HepG2 (cell line): ENCODE results near the gene LMNA. TPM values are rescaled to one million over a fixed set of nuclear protein-coding genes. Genes with fewer than 3 reads are reported as not detected.
A peak's percentile ranks its signal among the peaks of the same experiment; 100 is the strongest.

Experiments used
- BRCA1 ChIP-seq: sonication (generic); formaldehyde crosslinking; IDR thresholded peaks from 2 replicates; pipeline ENCODE4 v1.4.0; 2020; ENCODE audit warnings: missing genetic modification reagents
- KDM6A ChIP-seq: IDR thresholded peaks from 2 replicates; pipeline ENCODE4 v1.6.1; 2016; ENCODE audit warnings: low read depth
- MXI1 ChIP-seq: IDR thresholded peaks from 3 replicates; pipeline ENCODE4 v1.6.1; 2012; ENCODE audit warnings: low read depth, low read length, inconsistent platforms, borderline replicate concordance
- MYC ChIP-seq: sonication (generic); formaldehyde crosslinking; IDR thresholded peaks from 2 replicates; pipeline ENCODE4 v1.9.0; 2021; ENCODE audit warnings: missing genetic modification reagents, borderline replicate concordance
- NFE2L2 ChIP-seq: fragments of 150-350 bp; IDR thresholded peaks from 2 replicates; pipeline ENCODE4 v1.6.1; 2014; ENCODE audit warnings: low read length
- NR1H2 ChIP-seq: sonication (generic); formaldehyde crosslinking; IDR thresholded peaks from 2 replicates; pipeline ENCODE4 v1.8.1; 2022; ENCODE audit warnings: low read depth, missing genetic modification reagents, borderline replicate concordance
- PHB2 ChIP-seq: fragments of 450-650 bp; IDR thresholded peaks from 2 replicates; pipeline ENCODE4 v1.6.1; 2018; ENCODE audit not compliant: partially characterized antibody
- RFX5 ChIP-seq: IDR thresholded peaks from 2 replicates; pipeline ENCODE4 v1.6.1; 2011; ENCODE audit warnings: low read depth, low read length, improper control_type of control experiment
- SMYD3 ChIP-seq: sonication (generic); formaldehyde crosslinking; IDR thresholded peaks from 2 replicates; pipeline ENCODE4 v1.8.1; 2023; ENCODE audit warnings: mild to moderate bottlenecking, missing genetic modification reagents
- TFDP1 ChIP-seq: IDR thresholded peaks from 2 replicates; pipeline ENCODE4 v1.6.1; 2016; ENCODE audit warnings: missing compliant biosample characterization, missing genetic modification reagents, borderline replicate concordance
- ZBTB7A ChIP-seq: sonication (generic); formaldehyde crosslinking; IDR thresholded peaks from 2 replicates; pipeline ENCODE4 v1.8.0; 2022; ENCODE audit warnings: mild to moderate bottlenecking, missing genetic modification reagents
- ZMAT3 ChIP-seq: sonication (generic); formaldehyde crosslinking; conservative IDR thresholded peaks from 2 replicates; pipeline ENCODE4 v1.7.0; 2021; ENCODE audit warnings: missing genetic modification reagents
- ZNF121 ChIP-seq: sonication (generic); formaldehyde crosslinking; IDR thresholded peaks from 2 replicates; pipeline ENCODE4 v1.5.0; 2020; ENCODE audit warnings: mild to moderate bottlenecking, missing genetic modification reagents
- ZNF280B ChIP-seq: sonication (generic); formaldehyde crosslinking; IDR thresholded peaks from 2 replicates; pipeline ENCODE4 v1.5.0; 2020; ENCODE audit warnings: missing genetic modification reagents, mild to moderate bottlenecking, borderline replicate concordance
- ZNF33B ChIP-seq: sonication (generic); formaldehyde crosslinking; IDR thresholded peaks from 2 replicates; pipeline ENCODE4 v1.5.1; 2020; ENCODE audit warnings: mild to moderate bottlenecking, missing genetic modification reagents
- polyA plus RNA-seq, 8 experiments: library from polyadenylated mRNA; depleted of rRNA in 3 of 8; stranded (reverse) in 7 of 8; unstranded in 1 of 8; fragments of >200 nt; fragmentation: Illumina TruSeq in 4 of 8; extraction: Trizol in 4 of 8; gene quantifications; 2 replicates each; pipeline versions ENCODE4 v1.2.1 to v1.2.3, GENCODE V29; 2011 to 2016; ENCODE audit warnings: low read depth in 4 of 8, missing spikeins in 1 of 8, mixed read lengths in 1 of 8; ENCODE audit not compliant: insufficient read depth in 1 of 8
- total RNA-seq, 5 experiments: library from RNA; depleted of rRNA; stranded (reverse); fragments of >200 nt; fragmentation: Illumina TruSeq; extraction: Trizol; gene quantifications; 2 replicates each; pipeline ENCODE4 v1.2.3, GENCODE V29; 2016; ENCODE audit warnings: low read depth in 1 of 5
- TF ChIP-seq, protein P1 (sequence below): sonication (generic); formaldehyde crosslinking; IDR thresholded peaks from 2 replicates; pipeline ENCODE4 v1.5.1; 2020; ENCODE audit warnings: mild to moderate bottlenecking, missing genetic modification reagents
- TF ChIP-seq, protein P2 (sequence below): sonication (generic); formaldehyde crosslinking; IDR thresholded peaks from 2 replicates; pipeline ENCODE4; 2020; ENCODE audit warnings: missing genetic modification reagents, mild to moderate bottlenecking, borderline replicate concordance
- TF ChIP-seq, protein P3 (sequence below): sonication (generic); formaldehyde crosslinking; conservative IDR thresholded peaks from 2 replicates; pipeline ENCODE4 v1.8.0; 2022; ENCODE audit warnings: mild to moderate bottlenecking, moderate library complexity, missing genetic modification reagents

The LMNA gene
- total and polyA plus RNA-seq, 2 of the 13 experiments (the other 11 are each of a cell fraction or from before 2014, with no cell fraction given) = 107 to 225 TPM

- TF ChIP-seq ZMAT3 (CRISPR knock-in tag) = no peak
- TF ChIP-seq TFDP1 (CRISPR knock-in tag) = 0 out of 2 replicates have a peak, but pooled peaks have one; percentile 34
- no peak for TF ChIP-seq KDM6A
- TF ChIP-seq MXI1 = peak; percentile 43; the same call in 1 of the 3 replicates
- no peak for TF ChIP-seq NFE2L2
- TF ChIP-seq, protein P1, sequence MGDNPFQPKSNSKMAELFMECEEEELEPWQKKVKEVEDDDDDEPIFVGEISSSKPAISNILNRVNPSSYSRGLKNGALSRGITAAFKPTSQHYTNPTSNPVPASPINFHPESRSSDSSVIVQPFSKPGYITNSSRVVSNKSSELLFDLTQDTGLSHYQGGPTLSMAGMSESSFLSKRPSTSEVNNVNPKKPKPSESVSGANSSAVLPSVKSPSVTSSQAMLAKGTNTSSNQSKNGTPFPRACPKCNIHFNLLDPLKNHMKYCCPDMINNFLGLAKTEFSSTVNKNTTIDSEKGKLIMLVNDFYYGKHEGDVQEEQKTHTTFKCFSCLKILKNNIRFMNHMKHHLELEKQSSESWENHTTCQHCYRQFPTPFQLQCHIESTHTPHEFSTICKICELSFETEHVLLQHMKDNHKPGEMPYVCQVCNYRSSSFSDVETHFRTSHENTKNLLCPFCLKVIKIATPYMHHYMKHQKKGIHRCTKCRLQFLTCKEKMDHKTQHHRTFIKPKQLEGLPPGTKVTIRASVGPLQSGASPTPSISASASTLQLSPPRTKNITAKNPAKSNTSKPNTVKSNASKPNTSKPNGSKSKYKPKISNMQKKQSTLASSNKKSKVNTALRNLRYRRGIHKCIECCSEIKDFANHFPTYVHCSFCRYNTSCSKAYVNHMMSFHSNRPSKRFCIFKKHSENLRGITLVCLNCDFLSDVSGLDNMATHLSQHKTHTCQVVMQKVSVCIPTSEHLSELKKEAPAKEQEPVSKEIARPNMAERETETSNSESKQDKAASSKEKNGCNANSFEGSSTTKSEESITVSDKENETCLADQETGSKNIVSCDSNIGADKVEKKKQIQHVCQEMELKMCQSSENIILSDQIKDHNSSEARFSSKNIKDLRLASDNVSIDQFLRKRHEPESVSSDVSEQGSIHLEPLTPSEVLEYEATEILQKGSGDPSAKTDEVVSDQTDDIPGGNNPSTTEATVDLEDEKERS (CRISPR knock-in tag) = 0 out of 2 replicates have a peak, but pooled peaks have one; percentile 36
- TF ChIP-seq, protein P2, sequence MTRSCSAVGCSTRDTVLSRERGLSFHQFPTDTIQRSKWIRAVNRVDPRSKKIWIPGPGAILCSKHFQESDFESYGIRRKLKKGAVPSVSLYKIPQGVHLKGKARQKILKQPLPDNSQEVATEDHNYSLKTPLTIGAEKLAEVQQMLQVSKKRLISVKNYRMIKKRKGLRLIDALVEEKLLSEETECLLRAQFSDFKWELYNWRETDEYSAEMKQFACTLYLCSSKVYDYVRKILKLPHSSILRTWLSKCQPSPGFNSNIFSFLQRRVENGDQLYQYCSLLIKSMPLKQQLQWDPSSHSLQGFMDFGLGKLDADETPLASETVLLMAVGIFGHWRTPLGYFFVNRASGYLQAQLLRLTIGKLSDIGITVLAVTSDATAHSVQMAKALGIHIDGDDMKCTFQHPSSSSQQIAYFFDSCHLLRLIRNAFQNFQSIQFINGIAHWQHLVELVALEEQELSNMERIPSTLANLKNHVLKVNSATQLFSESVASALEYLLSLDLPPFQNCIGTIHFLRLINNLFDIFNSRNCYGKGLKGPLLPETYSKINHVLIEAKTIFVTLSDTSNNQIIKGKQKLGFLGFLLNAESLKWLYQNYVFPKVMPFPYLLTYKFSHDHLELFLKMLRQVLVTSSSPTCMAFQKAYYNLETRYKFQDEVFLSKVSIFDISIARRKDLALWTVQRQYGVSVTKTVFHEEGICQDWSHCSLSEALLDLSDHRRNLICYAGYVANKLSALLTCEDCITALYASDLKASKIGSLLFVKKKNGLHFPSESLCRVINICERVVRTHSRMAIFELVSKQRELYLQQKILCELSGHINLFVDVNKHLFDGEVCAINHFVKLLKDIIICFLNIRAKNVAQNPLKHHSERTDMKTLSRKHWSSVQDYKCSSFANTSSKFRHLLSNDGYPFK = peak; percentile 45; the same call in 1 of the 2 replicates
- 0 out of 2 replicates have a peak, but pooled peaks have one; percentile 50 for TF ChIP-seq ZNF121 (CRISPR knock-in tag)
- TF ChIP-seq SMYD3 = no peak
- TF ChIP-seq ZNF280B (CRISPR knock-in tag) = 0 out of 2 replicates have a peak, but pooled peaks have one; percentile 42
- TF ChIP-seq ZBTB7A = peak; percentile 30; the same call in 1 of the 2 replicates
- no peak for TF ChIP-seq RFX5
- no peak for TF ChIP-seq PHB2
- TF ChIP-seq, protein P3, sequence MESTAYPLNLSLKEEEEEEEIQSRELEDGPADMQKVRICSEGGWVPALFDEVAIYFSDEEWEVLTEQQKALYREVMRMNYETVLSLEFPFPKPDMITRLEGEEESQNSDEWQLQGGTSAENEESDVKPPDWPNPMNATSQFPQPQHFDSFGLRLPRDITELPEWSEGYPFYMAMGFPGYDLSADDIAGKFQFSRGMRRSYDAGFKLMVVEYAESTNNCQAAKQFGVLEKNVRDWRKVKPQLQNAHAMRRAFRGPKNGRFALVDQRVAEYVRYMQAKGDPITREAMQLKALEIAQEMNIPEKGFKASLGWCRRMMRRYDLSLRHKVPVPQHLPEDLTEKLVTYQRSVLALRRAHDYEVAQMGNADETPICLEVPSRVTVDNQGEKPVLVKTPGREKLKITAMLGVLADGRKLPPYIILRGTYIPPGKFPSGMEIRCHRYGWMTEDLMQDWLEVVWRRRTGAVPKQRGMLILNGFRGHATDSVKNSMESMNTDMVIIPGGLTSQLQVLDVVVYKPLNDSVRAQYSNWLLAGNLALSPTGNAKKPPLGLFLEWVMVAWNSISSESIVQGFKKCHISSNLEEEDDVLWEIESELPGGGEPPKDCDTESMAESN (CRISPR knock-in tag) = 0 out of 2 replicates have a peak, but pooled peaks have one; percentile 36
- TF ChIP-seq BRCA1 (CRISPR knock-in tag) = no peak
- peak; percentile 87 for TF ChIP-seq MYC
- TF ChIP-seq ZNF33B (CRISPR knock-in tag) = 0 out of 2 replicates have a peak, but pooled peaks have one; percentile 22
- 0 out of 2 replicates have a peak, but pooled peaks have one; percentile 29 for TF ChIP-seq NR1H2
Observed at GRCh38 chr1:156081180-156081916, 33.2 kb upstream of the LMNA start (continued).
